ENCODE data around the gene MLANA.
A peak's percentile ranks its signal among the peaks of the same experiment; 100 is the strongest.
"Not testable (repeated sequence)": the region's sequence is repeated elsewhere in the genome, so short reads cannot be mapped to it uniquely, and the experiment has no call there.

The MLANA gene

GRCh38 chr9:5876026-5876425 lies 14.7 kb upstream of the MLANA start:
- no peak overlapping the region for H3K27ac ChIP-seq

GRCh38 chr9:5876711-5877110 lies 14.0 kb upstream of the MLANA start:
- TF ChIP-seq CTCF (conservative IDR thresholded peaks at IDR 0.05), result no peak
- no peak overlapping the region for H3K27ac ChIP-seq

More at GRCh38 chr9:5876026-5876425, 14.7 kb upstream of the MLANA start:
- no peak for TF ChIP-seq CTCF (conservative IDR thresholded peaks at IDR 0.05)

- H3K27ac ChIP-seq, result no peak overlapping the region
- no peak for TF ChIP-seq CTCF (conservative IDR thresholded peaks at IDR 0.05)
Measured at GRCh38 chr9:5879419-5880181, 11.1 kb upstream of the MLANA start.

GRCh38 chr9:5882244-5883012 lies 8.3 kb upstream of the MLANA start:
- H3K27ac ChIP-seq, result not testable (repeated sequence)

GRCh38 chr9:5884191-5884590 lies 6.5 kb upstream of the MLANA start:
- no peak for TF ChIP-seq CTCF (conservative IDR thresholded peaks at IDR 0.05)
- H3K27ac ChIP-seq, result no peak overlapping the region

GRCh38 chr9:5886114-5886939 lies 4.4 kb upstream of the MLANA start:
- peak; percentile 98 for TF ChIP-seq CTCF (conservative IDR thresholded peaks at IDR 0.05)
- H3K27ac ChIP-seq, result no peak overlapping the region

GRCh38 chr9:5892456-5893133 lies 1.9 kb downstream of the MLANA start:
- TF ChIP-seq CTCF (conservative IDR thresholded peaks at IDR 0.05), result no peak
- peak overlapping the region; percentile 36 for H3K27ac ChIP-seq

All from VCaP (cell line).